GM19025 (cell line): ENCODE data around the gene S100PBP.
A peak's percentile ranks its signal among the peaks of the same experiment; 100 is the strongest.

Experiments used
- ATAC-seq: cut with Tn5 transposase; IDR thresholded peaks from one replicate; pipeline ENCODE4 v1.9.1; 2021; ENCODE audit warnings: mild to moderate bottlenecking, low read depth, moderate library complexity; ENCODE audit not compliant: unreplicated experiment

Gene S100PBP

DNA sequence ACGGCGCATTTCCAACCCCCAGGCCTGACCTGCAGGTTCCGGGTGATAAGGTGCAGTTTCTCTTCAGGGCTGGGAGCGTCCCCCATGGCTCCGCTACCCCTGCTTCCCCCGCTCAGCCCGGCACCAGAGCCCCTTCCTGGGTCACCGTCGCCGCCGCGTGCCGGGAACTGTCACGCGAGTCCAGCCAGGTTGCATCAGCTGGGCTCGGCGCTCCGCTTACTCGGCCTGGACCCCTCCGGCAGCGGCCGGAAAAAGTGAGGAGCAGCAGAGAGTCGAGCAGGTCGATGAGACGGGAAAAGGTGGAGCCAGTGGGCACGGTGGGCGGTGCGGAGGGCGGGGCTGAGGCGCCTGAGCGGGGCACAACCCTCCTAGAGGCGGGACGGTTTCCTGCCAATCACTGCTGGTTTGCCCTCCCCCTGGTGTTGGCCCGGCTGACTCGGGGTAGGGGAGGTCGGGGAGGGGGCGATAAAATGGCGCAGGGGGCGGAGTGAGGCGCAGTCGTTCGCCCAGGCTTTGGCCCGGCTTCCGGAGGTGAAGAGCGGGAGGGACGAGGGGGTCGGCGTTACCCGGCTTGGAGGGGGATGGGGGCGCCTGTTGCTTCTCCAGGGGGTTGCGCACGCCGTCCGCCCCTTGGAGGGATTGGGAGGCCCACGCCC, at the start of gene S100PBP, which contains the start of gene YARS1:
TSS of gene S100PBP (plus strand) at position 495 of the 656 bp plus-strand sequence. CDS start 8,447 bp downstream, outside the sequence.
TSS of gene YARS1 (minus strand) at position 200 of the 656 bp plus-strand sequence. CDS start at position 86, 114 bp downstream.
- ATAC-seq, result peak; percentile 83

DNA sequence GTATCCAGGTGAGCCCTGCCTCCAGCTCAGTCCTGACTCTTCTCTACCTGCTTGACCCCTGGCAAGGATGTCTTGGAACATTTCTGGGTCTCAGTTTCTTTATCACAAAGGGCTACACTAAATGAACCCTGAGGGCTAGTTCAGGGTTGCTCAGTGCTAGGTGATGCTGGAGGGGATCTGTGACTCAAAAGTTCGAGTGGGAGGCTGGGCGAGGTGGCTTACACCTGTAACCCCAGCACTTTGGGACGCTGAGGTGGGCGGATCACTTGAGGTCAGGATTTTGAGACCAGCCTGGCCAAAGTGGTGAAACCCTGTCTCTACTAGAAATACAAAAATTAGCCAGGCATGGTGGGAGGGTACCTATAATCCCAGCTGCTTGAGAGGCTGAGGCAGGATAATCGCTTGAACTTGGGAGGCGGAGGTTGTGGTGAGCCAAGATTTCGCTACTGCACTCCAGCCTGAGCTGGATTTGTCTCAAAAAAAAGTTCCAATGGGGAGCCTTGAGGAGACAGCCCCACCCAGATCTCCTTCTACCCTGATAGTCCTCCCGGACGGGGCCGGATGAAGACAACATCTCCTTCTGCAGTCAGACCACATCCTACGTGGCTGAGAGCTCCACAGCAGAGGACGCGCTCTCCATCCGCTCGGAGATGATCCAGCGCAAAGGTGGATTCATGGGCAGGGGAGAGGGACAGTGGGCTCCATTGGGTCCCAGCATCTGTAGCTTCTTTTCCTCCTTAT, 49.2 kb upstream of the S100PBP start:
- no peak for ATAC-seq

DNA sequence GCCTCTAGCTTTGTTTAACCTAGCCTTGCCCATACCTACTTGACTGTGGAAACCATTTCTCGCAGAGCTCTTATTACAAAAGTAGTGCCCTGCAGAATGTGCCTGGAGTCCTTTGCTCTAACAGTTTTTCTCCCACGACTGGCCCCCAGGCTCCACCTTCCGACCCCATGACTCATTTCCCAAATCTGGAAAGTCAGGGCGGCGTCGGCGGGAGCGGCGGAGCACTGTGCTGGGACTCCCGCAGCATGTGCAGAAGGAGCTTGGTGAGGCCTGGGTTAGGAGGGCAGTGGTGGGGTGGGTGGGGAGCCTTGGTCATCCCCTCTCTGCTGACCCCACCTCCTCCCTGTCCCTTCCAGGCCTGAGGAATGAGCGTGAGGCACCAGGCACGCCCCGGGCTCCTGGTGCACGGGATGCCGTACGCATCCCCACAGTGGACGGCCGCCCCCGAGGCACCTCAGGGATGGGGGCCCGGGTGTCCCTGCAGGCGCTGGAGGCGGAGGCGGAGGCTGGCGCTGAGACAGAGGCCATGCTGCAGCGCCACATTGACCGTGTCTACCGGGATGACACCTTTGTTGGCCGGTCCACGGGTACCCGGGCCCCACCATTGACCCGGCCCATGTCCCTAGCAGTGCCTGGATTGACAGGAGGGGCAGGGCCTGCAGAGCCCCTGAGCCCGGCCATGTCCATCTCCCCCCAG, 47.8 kb upstream of the S100PBP start:
- ATAC-seq, result no peak

DNA sequence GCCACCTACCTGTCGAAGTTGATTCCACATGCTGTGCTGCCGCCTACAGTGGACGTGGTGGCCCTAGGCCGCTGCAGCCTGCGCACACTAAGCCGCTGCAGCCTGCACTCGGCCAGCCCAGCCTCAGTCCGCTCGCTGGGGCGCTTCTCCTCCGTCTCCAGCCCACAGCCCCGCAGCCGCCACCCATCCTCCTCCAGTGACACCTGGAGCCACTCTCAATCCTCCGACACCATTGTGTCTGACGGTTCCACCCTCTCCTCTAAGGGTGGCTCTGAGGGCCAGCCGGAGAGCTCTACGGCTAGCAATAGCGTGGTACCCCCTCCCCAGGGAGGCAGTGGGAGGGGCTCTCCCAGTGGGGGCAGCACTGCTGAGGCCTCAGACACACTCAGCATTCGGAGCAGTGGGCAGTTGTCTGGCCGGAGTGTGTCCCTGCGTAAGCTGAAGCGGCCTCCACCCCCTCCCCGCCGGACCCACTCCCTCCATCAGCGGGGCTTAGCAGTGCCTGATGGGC, 47.2 kb upstream of the S100PBP start:
- no peak for ATAC-seq

DNA sequence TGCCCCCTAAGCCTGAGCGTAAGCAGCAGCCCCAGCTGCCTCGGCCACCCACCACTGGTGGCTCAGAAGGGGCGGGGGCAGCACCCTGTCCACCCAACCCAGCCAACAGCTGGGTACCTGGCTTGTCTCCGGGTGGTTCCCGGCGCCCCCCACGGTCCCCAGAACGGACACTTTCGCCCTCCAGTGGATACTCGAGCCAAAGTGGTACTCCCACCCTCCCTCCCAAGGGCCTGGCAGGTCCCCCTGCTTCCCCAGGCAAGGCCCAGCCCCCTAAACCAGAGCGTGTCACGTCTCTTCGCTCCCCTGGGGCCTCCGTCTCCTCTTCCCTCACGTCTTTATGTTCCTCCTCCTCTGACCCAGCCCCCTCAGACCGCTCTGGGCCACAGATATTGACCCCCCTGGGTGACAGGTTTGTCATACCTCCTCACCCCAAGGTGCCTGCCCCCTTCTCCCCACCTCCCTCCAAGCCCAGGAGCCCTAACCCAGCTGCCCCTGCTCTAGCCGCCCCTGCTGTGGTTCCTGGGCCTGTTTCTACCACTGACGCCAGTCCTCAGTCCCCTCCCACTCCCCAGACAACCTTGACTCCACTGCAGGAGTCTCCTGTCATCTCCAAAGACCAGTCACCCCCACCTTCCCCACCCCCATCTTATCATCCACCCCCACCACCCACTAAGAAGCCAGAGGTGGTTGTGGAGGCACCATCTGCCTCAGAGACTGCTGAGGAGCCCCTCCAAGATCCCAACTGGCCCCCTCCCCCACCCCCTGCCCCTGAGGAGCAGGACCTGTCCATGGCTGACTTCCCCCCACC, 46.5 kb upstream of the S100PBP start:
- no peak for ATAC-seq

DNA sequence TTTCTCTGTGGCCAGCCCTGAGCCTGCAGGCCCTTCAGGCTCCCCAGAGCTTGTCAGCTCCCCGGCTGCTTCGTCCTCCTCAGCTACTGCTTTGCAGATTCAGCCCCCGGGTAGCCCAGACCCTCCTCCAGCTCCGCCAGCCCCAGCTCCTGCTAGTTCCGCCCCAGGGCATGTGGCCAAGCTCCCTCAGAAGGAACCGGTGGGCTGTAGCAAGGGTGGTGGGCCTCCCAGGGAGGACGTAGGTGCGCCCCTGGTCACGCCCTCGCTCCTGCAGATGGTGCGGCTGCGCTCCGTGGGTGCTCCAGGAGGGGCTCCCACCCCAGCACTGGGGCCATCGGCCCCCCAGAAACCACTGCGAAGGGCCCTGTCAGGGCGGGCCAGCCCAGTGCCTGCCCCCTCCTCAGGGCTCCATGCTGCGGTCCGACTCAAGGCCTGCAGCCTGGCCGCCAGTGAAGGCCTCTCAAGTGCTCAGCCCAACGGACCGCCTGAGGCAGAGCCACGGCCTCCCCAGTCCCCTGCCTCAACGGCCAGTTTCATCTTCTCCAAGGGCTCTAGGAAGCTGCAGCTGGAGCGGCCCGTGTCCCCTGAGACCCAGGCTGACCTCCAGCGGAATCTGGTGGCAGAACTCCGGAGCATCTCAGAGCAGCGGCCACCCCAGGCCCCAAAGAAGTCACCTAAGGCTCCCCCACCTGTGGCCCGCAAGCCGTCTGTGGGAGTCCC, 45.7 kb upstream of the S100PBP start:
- no peak for ATAC-seq

DNA sequence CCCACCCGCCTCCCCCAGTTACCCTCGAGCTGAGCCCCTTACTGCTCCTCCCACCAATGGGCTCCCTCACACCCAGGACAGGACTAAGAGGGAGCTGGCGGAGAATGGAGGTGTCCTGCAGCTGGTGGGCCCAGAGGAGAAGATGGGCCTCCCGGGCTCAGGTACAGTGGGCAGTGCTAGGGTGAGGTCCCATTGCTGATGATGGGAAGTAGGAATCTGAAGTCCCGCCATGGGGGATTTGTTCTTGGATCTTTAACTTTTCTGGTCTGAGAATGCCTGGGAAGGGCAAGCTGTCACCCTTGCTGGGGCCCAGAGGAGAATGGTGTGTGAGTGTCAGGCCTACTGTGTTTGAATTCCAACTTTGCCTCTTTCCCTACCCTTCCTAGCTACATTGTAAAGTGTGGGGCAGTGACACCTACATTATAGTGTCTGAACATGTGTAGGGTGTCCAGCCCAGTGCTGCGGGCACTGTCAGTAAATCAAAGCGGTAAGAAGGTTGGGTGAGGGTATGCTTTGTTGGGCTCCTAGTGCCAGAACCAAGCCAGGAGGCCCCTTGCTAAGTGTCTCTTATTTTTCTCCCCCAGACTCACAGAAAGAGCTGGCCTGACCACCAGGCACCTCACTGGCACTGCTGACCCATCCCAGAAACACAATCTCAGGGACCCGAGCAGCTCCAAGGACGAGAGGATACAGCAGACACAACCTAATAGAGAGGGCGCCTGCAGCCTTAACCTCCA, 45.0 kb upstream of the S100PBP start:
- no peak for ATAC-seq

DNA sequence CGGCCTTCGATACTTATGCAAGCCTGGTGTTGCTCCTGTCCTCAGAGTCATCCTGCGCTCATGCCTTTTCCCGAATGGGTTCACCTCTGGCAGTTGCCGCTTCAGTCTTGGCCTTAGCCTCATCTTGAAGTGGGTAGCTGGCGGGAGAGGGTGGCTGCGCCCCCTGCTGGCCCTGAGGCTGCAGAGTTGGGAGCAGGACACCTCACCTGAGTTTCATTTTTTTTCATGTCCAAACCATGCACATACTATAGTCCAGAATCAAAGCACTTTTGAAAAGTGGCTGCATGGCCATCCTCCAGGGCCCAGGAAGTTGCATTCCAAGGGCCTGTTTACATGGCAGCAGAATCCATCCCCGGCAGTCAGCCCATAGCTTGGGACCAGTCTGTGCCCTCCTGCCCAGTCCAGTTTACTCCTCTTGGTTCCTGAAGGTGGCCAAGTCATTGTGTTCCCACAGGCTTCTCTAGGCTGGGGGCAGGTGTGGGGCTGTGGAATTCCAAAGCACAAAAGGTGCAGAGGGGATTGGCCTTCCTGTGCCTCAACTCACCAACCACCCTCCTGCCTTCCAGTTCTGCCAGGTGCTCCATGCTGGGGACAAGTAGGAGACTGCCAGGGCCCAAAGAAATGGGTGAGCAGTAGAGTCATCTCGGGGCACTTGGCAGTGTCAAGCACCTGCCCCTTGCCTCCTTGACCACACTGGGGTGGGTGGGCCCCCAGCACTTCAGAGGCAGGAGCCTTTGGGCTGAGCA, 44.3 kb upstream of the S100PBP start:
- no peak for ATAC-seq

DNA sequence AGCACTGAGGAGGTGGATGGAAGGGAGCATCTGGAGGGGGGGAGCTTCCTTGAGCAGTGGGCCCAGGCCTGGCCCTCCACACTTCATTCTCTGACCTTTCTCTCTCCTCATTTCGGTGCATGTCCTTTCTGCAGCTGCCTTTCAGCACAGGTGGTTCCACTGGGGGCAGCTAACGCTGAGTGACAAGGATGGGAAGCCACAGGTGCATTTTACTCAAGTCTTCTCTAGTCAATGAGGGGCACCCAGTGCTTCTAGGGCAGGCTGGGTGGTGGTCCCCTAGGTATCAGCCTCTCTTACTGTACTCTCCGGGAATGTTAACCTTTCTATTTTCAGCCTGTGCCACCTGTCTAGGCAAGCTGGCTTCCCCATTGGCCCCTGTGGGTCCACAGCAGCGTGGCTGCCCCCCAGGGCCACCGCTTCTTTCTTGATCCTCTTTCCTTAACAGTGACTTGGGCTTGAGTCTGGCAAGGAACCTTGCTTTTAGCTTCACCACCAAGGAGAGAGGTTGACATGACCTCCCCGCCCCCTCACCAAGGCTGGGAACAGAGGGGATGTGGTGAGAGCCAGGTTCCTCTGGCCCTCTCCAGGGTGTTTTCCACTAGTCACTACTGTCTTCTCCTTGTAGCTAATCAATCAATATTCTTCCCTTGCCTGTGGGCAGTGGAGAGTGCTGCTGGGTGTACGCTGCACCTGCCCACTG, 43.5 kb upstream of the S100PBP start:
- ATAC-seq, result no peak

DNA sequence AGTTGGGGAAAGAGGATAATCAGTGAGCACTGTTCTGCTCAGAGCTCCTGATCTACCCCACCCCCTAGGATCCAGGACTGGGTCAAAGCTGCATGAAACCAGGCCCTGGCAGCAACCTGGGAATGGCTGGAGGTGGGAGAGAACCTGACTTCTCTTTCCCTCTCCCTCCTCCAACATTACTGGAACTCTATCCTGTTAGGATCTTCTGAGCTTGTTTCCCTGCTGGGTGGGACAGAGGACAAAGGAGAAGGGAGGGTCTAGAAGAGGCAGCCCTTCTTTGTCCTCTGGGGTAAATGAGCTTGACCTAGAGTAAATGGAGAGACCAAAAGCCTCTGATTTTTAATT, 43.0 kb upstream of the S100PBP start:
- ATAC-seq, result no peak

DNA sequence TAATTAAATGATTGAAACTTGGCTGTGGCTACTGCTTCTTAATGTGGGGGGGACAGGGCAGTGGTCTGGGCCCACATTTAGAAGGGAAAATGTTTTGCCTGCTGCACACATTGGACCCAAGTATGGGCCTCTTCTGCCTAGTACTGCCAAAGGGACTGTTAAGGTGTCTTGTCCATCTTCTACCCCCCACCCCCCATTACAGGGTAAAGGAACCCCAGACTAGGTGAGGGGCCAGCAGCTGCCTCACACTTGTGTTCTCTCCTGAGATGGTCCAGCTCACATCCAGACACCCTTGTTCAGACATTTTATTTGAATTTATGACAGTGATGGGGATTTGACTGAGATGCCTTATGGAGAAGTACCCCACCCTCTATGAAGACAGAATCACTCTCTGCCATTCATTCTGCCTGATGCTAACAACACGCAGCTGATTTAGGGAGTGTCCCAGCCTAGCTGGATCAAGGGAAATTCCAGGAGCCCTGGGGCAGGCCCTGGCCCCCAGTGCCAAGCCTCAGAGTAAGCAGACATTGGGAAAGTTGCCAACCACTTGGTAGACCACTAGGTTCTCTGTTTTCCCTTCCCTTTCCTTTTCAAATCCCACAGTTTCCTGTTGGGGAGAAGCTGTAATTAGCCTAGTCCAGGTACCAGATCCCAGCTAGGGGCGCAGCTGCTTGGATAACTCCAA, 42.4 kb upstream of the S100PBP start:
- ATAC-seq, result no peak

DNA sequence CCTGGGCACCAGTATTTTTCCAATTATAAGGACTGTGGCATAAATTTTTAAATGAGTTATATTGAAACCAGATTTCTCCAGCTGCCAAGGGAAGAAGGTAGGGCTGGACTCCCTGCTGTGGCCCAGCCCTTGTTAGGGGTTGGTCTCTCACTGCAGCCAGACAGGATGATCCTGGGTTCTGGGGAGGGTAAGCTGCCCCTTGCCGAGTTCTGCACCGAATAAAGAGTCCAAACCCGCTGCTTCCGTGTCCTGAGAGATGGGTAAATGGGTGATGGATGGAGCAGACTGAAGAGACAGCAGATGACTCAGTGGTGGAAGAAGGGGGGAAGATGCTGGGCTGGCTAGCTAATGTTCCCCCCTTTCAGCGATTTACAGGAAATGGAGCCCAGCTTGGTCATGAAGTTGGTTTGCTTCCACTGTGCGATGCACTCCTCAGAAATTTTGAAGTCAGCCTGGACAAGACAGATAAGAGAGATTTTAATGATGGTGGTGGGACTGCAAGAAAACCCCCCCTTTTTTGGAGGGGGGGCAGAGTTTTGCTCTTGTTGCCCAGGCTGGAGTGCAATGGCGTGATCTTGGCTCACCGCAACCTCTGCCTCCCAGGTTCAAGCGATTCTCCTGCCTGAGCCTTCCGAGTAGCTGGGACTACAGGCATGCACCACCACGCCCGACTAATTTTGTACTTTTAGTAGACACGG, 41.7 kb upstream of the S100PBP start:
- ATAC-seq, result no peak

DNA sequence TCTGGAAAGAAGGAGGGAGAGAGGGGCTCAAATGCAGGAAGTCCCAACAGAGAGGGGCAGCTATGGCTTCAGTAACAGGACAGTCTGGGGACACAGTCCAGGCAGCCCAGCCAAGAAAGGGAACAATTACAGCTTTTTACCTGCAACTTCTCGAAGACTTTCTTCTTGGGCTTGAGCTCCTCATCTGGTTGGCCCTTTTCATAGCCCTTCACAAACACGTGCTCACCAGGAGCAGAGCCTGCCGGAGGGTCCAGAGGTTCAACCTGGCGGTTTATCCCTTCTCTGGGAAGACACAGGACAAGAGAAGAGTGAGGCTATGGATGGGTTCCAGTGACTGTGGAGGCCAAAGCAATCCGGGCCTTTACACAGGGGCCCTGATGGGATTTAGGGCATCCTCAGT, 38.2 kb upstream of the S100PBP start:
- no peak for ATAC-seq

DNA sequence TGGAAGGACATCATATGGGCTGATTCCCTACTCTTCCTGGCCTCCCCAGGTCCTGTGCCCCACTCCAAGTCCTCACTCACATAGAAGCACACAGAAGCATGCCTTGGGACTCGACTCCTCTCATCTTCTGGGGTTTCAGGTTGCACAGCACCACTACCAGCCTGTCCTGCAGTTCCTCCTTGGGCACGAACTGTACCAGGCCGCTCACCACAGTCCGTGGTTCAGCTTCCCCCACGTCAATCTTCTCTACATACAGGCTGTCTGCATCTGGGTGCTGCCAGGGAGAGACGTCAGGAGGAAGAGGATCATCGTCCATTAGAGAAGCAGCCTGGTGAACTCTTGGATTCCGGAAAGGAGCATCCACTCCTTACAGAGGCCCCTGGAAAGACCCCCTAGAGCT, 37.4 kb upstream of the S100PBP start:
- ATAC-seq, result no peak

DNA sequence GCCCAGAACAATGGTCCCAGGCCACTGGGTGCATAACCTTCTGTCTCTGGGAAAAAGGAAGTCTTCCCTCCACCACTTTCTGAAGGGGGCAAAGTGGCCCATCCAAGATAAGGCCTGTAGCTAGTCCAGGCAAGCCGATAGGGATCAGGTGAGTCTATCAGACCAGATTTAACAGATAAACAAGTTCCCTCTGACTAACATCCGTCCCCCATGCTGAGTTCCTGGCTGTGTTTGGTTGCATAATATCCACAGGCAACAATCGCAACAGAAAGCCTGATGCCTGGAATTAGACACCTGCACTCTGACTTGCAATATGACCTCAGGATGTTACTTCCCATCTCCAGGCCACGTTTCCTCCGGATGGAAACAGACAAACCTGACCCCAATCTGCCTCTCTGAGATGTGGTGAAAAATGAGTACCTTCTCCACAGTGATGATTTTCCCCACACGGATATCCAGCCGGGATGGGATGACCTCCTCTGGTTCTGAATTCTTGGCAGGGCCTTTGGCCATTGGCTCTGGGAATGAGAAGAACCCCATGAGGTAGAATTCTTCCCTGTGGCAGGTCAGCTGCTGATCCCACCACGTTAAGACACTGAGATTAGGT, 36.7 kb upstream of the S100PBP start:
- ATAC-seq, result no peak

DNA sequence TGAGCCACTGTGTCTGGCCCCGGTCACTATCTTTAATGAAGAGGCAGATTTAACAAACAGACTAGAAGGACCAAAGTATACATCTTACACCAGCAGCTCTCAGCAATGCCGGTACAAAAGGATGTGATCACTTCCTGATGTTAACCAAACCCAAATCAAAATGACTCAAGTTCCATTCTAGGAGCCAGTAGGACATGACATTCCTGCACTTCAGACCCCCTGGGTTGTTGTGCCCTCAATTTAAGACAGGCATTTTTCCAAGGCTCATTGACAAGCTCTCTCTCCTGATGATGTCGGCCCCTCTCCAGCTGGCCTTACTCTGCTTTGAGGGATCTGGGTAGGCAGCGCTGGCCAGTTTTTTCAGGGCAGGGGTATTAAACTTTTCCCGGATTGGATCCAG, 35.4 kb upstream of the S100PBP start:
- ATAC-seq, result no peak
